LNCAP (cell line): ENCODE measurements around the gene BAD.

ENCODE experiments used
- TF ChIP-seq, protein P1 (sequence below): fragments of 450-650 bp; IDR thresholded peaks from 2 replicates; pipeline ENCODE4 v1.5.1; 2017; ENCODE audit warnings: mild to moderate bottlenecking

BAD gene

GRCh38 chr11:64241491-64242374 is 42.7 kb downstream of the BAD start:
- TF ChIP-seq, protein P1, sequence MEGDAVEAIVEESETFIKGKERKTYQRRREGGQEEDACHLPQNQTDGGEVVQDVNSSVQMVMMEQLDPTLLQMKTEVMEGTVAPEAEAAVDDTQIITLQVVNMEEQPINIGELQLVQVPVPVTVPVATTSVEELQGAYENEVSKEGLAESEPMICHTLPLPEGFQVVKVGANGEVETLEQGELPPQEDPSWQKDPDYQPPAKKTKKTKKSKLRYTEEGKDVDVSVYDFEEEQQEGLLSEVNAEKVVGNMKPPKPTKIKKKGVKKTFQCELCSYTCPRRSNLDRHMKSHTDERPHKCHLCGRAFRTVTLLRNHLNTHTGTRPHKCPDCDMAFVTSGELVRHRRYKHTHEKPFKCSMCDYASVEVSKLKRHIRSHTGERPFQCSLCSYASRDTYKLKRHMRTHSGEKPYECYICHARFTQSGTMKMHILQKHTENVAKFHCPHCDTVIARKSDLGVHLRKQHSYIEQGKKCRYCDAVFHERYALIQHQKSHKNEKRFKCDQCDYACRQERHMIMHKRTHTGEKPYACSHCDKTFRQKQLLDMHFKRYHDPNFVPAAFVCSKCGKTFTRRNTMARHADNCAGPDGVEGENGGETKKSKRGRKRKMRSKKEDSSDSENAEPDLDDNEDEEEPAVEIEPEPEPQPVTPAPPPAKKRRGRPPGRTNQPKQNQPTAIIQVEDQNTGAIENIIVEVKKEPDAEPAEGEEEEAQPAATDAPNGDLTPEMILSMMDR = no peak

- TF ChIP-seq, protein P1 = no peak
Observed at GRCh38 chr11:64241241-64241490, 43.3 kb downstream of the BAD start.

GRCh38 chr11:64240435-64241240 is 43.8 kb downstream of the BAD start, which contains the start of gene FKBP2:
TSS of gene FKBP2 (plus strand) at chr11:64241095. CDS start at chr11:64242388, 1,293 bp downstream.
- TF ChIP-seq, protein P1 = no peak

DNA sequence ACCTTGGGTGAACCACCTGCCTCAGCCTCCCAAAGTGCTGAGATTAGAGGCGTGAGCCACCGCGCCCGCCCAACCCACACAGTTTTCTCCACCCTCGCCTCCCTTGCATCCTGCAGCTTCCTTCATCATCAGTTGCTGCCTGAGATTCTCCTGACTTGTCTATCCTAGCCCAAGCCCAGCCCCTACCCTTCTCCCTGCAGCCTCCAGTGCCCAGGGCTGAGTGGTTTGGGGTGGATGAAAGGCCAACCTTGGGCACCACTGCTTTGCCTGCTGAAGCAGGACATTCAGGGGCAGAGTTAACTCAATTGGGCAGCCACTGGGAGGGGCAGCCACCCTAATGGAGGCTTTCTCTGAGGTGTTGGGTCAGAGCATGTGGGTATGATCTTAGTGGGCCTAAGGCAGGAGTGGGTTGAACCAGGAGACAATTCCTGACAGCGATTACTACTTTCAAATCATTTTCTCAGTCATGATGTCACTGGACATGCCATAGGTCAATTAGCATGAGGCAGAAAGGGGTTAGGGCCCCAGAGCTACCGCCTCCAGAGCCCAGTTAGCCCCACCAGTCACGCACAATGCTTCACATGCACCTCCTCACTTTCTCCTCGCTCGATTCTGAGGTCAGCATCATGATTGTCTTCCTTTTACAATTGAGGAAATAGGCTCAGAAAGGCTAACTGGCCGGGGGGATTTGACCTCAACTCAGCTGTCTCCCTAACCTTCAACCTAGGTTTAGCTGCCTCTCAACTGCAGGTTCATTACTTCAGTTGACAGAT is 44.6 kb downstream of the BAD start:
- TF ChIP-seq, protein P1 = no peak

- TF ChIP-seq, protein P1 = no peak
Observed at GRCh38 chr11:64238999-64239398, 45.5 kb downstream of the BAD start.

DNA sequence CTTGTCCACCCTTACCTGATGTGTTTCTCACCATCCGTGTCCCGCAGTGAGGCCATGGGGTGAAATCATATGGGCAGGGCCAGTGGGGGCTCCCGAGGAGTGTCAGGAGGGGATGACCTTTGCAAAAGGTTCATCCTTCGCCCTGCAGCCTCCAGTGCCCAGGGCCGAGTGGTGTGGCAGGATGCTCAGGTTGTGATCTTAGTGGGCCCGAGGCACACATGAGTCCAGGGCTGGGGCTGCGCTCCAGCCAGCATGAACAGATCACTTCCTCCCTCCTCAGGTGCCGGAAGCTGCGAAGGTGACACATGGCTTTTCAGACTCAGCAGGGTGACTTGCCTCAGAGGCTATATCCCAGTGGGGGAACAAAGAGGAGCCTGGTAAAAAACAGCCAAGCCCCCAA is 46.4 kb downstream of the BAD start:
- TF ChIP-seq, protein P1 = no peak

GRCh38 chr11:64237484-64237951 is 46.9 kb downstream of the BAD start:
- TF ChIP-seq, protein P1 = no peak
